Amygdala (tissue), 56 donors: ENCODE results near the gene POLR2E.

Experiments
- DNase-seq, 56 donors: peaks; one replicate each; lab custom pipeline; 2025; lab: John Stamatoyannopoulos, UW

The POLR2E gene

GRCh38 chr19:1068009-1069001, 26.9 kb downstream of the POLR2E start:
- DNase-seq: peak in 4 of 56 donors; percentile 8 to 23 (median 16)

- no peak for DNase-seq
These were observed 27.7 kb downstream of the POLR2E start for GRCh38 chr19:1067341-1067957.

- no peak for DNase-seq
These were observed 28.3 kb downstream of the POLR2E start, which contains the start of gene ARHGAP45 for GRCh38 chr19:1066748-1067340. TSS of gene ARHGAP45 (plus strand) at chr19:1067167. CDS start at chr19:1067406, 239 bp downstream.

GRCh38 chr19:1066251-1066747, 28.9 kb downstream of the POLR2E start:
- no peak for DNase-seq

DNA sequence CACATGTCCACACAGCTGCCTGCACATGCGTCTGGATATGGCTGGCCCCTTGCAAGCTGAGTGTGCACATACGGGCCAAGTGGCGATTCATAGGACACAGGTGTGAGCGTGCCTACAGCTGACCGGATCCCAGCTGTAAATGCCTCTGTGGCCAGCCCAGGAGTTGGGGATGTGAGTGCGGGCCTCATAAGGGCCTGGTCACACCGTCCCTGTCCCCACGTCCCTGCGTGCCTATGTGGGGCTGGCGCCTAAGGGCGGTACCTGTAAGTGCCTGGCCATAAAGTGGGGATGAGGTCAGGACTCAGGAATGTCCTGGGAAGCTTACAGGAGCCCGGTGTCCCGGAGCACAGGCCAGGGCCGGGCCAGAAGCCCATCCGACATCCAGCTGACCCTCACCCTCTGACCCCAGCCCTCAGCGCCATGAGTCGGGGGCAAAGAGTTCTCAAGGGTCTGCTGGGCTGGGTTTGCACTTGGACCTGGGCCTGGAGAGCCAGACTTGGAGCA, 29.5 kb downstream of the POLR2E start:
- DNase-seq: no peak

DNA sequence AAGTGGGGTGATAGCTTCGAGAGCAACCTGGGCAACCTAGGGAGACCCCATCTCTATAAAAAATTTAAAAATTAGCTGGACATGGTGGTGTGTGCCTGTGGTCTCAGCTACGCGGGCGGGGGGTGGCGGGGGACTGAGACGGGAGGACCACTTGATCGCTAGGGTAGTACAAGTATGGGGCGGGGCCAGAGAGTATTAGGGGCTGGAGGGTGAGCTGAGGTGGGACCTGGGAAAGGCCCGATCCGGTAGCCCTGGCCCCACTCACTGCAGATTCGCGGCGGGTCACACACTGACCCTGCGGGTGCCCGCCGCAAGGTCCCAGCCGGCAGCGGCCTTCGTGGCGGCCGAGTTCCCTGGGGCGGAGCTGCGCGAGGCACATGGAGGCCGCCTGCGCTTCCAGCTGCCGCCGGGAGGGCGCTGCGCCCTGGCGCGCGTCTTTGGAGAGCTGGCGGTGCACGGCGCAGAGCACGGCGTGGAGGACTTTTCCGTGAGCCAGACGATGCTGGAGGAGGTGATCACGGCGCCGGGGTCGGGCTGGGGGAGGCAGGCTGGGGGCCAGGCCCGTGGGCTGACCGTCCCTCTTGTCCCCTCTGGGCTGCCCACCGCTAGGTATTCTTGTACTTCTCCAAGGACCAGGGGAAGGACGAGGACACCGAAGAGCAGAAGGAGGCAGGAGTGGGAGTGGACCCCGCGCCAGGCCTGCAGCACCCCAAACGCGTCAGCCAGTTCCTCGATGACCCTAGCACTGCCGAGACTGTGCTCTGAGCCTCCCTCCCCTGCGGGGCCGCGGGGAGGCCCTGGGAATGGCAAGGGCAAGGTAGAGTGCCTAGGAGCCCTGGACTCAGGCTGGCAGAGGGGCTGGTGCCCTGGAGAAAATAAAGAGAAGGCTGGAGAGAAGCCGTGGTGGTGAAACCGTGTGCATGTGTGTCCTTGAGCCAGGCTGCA, 30.2 kb downstream of the POLR2E start:
- DNase-seq: peak in 8 of 56 donors; percentile 13 to 35 (median 22)

DNA sequence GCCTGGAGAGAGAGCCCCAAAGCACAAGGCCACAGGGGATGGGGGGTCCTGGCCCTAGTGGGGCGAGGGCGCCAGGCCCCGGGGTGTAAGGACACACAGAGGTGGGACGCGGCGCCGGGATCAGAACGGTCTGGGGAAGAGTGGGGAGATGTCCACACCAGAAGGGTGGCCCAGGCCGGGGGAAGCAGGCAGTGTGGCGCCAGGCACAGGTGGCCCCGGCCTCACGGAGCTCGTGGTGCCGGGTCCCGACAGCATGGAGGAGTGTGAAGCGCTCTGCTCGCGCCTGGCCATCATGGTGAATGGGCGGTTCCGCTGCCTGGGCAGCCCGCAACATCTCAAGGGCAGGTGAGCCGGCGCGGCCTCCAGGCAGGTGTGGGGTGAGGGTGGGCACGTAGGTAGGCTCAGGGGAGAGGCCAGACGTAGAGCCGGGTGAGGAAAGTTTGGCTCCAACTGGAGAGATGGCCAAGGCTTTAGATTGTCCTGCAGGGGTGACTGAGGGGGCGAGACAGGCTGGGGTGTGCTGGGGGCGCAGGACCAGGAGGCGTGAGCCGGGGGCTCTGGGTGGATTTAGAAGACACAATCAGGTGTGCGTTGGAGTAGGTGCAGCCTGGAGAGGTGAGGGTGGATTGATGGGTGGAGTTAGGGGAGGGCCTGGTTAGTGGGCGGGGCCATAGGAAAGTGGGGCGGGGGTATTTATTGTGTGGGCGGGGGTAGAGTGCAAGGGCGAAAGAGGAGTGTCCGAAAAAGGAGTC, 31.1 kb downstream of the POLR2E start:
- DNase-seq: no peak

DNA sequence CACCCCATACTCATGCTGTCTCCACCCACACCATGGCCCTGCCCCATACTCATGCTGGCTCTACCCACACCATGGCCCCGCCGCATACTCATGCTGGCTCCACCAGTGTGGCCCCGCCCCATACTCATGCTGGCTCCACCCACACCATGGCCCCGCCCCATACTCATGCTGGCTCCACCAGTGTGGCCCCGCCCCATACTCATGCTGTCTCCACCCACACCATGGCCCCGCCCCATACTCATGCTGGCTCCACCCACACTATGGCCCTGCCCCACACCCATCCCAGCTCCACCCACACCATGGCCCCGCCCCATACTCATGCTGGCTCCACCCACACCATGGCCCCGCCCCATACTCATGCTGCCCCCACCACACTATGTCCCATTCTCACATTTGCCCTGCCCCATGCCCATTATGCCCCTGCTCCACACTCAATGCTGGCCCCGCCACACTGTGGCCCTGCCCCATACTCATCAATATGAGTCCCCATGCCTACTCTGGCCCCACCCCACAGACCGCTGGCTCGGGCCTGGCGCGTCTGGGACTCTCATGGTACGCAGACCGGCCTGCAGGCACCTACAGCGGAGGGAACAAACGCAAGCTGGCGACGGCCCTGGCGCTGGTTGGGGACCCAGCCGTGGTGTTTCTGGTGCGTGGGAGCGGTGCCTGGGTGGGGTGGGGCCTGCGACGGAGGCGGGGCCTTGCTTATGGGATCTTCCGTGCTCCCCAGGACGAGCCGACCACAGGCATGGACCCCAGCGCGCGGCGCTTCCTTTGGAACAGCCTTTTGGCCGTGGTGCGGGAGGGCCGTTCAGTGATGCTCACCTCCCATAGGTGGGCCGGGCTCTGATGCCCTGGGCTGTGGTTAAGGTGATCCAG, 31.9 kb downstream of the POLR2E start:
- DNase-seq: peak in 1 of 56 donors; percentile 65

- peak in 1 of 56 donors; percentile 62 for DNase-seq
These were observed 32.7 kb downstream of the POLR2E start for GRCh38 chr19:1062387-1063029.

GRCh38 chr19:1061987-1062386, 33.2 kb downstream of the POLR2E start:
- no peak for DNase-seq

- no peak for DNase-seq
These were observed 34.5 kb downstream of the POLR2E start for GRCh38 chr19:1060689-1061088.

DNA sequence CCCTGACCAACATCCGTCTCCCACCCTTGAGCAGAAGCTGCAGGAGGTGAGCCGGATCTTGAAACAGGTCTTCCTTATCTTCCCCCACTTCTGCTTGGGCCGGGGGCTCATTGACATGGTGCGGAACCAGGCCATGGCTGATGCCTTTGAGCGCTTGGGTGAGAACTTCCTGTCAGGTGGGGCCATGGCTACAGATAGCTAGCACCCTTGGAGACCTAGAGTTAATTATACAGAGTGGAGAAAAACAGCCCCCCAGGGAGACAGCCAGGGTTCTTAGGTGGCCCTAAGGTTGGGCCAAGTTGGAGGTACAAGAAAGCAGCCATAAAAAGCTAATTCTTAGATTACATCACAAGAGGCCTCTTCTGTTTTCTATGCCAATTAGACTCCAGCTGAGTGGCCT, 37.1 kb downstream of the POLR2E start:
- DNase-seq: no peak

GRCh38 chr19:1057176-1057855, 37.9 kb downstream of the POLR2E start:
- DNase-seq: no peak

DNA sequence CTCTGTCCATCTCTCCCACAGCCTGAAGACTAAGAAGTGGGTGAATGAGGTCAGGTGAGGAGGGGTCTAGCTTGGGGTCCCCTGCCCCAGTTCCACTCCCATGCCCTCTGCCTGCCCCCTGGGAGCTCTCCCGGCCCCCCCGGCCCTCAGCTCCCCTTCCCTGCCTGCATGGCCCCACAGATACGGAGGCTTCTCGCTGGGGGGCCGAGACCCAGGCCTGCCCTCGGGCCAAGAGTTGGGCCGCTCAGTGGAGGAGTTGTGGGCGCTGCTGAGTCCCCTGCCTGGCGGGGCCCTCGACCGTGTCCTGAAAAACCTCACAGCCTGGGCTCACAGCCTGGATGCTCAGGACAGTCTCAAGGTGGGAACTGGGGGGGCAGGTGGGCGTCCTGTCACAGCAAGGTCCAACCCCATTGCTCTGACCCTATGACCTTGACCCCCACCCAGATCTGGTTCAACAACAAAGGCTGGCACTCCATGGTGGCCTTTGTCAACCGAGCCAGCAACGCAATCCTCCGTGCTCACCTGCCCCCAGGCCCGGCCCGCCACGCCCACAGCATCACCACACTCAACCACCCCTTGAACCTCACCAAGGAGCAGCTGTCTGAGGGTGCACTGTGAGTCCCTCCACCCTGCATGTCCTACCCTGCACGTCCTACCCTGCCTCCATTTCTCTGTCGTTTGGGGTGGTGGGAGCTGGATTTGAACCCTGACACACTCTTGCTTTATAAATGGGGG, 39.1 kb downstream of the POLR2E start:
- no peak for DNase-seq

- DNase-seq: no peak
These were observed 40.1 kb downstream of the POLR2E start for GRCh38 chr19:1055028-1055425.
